ENCODE data around the gene DHX15. TPM values are rescaled to one million over a fixed set of nuclear protein-coding genes. Genes with fewer than 3 reads are reported as not detected.
"Not testable (repeated sequence)": the region's sequence is repeated elsewhere in the genome, so short reads cannot be mapped to it uniquely, and the experiment has no call there.

The DHX15 gene
- total RNA-seq, 1 donor from 2014 or later: 77.4 TPM

- Mint-ChIP-seq H3K4me1 (ENCODE audit: low read depth) (no peaks in the 10 kb centered on the region), H3K9me3 (ENCODE audit: low read depth) (no peaks in the 10 kb centered on the region), H3K27me3 (ENCODE audit: low read depth) (no peaks in the 10 kb centered on the region), H3K4me3 (ENCODE audit: unreplicated experiment) (no peak overlapping the region), H3K36me3 (ENCODE audit: low read depth) (peaks cover 8% of the 10 kb centered on the region), H3K27ac (ENCODE audit: unreplicated experiment) (no peak overlapping the region)
- no peak for DNase-seq (ENCODE audit: low spot score)
- TF ChIP-seq CTCF (IDR thresholded peaks at IDR 0.05): no peak
These were observed 72.8 kb downstream of the DHX15 start for GRCh38 chr4:24511371-24512063.

GRCh38 chr4:24510091-24510490 is 74.3 kb downstream of the DHX15 start:
- Mint-ChIP-seq H3K27me3 (ENCODE audit: low read depth) (no peaks in the 10 kb centered on the region), H3K36me3 (ENCODE audit: low read depth) (peaks cover 6% of the 10 kb centered on the region), H3K9me3 (ENCODE audit: low read depth) (no peaks in the 10 kb centered on the region), H3K4me3 (ENCODE audit: unreplicated experiment) (no peak overlapping the region), H3K27ac (ENCODE audit: unreplicated experiment) (no peak overlapping the region), H3K4me1 (ENCODE audit: low read depth) (no peaks in the 10 kb centered on the region)
- no peak for DNase-seq (ENCODE audit: low spot score)
- no peak for TF ChIP-seq CTCF (IDR thresholded peaks at IDR 0.05)

GRCh38 chr4:24508541-24508940 is 75.8 kb downstream of the DHX15 start:
- DNase-seq (ENCODE audit: low spot score): no peak
- Mint-ChIP-seq H3K27me3 (ENCODE audit: low read depth) (peaks cover 2% of the 10 kb centered on the region), H3K27ac (ENCODE audit: unreplicated experiment) (no peak overlapping the region), H3K4me3 (ENCODE audit: unreplicated experiment) (no peak overlapping the region), H3K4me1 (ENCODE audit: low read depth) (no peaks in the 10 kb centered on the region), H3K36me3 (ENCODE audit: low read depth) (peaks cover 6% of the 10 kb centered on the region), H3K9me3 (ENCODE audit: low read depth) (no peaks in the 10 kb centered on the region)
- TF ChIP-seq CTCF (IDR thresholded peaks at IDR 0.05): no peak

GRCh38 chr4:24507439-24507838 is 76.9 kb downstream of the DHX15 start:
- H3K27ac Mint-ChIP-seq (ENCODE audit: unreplicated experiment): no peak overlapping the region
- peaks cover 6% of the 10 kb centered on the region for H3K36me3 Mint-ChIP-seq (ENCODE audit: low read depth)
- H3K4me1 Mint-ChIP-seq (ENCODE audit: low read depth): no peaks in the 10 kb centered on the region
- no peak for DNase-seq (ENCODE audit: low spot score)
- no peaks in the 10 kb centered on the region for H3K9me3 Mint-ChIP-seq (ENCODE audit: low read depth)
- no peak for TF ChIP-seq CTCF (IDR thresholded peaks at IDR 0.05)
- peaks cover 11% of the 10 kb centered on the region for H3K27me3 Mint-ChIP-seq (ENCODE audit: low read depth)
- no peak overlapping the region for H3K4me3 Mint-ChIP-seq (ENCODE audit: unreplicated experiment)

GRCh38 chr4:24503090-24503489 is 81.3 kb downstream of the DHX15 start:
- not testable (repeated sequence) for H3K27ac Mint-ChIP-seq (ENCODE audit: unreplicated experiment); H3K36me3 Mint-ChIP-seq (ENCODE audit: low read depth); H3K9me3 Mint-ChIP-seq (ENCODE audit: low read depth); H3K4me3 Mint-ChIP-seq (ENCODE audit: unreplicated experiment); H3K4me1 Mint-ChIP-seq (ENCODE audit: low read depth); DNase-seq (ENCODE audit: low spot score)
- H3K27me3 Mint-ChIP-seq (ENCODE audit: low read depth): peaks cover 30% of the 10 kb centered on the region

- DNase-seq (ENCODE audit: low spot score): no peak
- H3K27me3 Mint-ChIP-seq (ENCODE audit: low read depth): peaks cover 17% of the 10 kb centered on the region
- peaks cover 3% of the 10 kb centered on the region for H3K9me3 Mint-ChIP-seq (ENCODE audit: low read depth)
- no peak overlapping the region for H3K4me3 Mint-ChIP-seq (ENCODE audit: unreplicated experiment)
- H3K36me3 Mint-ChIP-seq (ENCODE audit: low read depth): peaks cover 4% of the 10 kb centered on the region
- no peaks in the 10 kb centered on the region for H3K4me1 Mint-ChIP-seq (ENCODE audit: low read depth)
- TF ChIP-seq CTCF (IDR thresholded peaks at IDR 0.05): no peak
- no peak overlapping the region for H3K27ac Mint-ChIP-seq (ENCODE audit: unreplicated experiment)
These were observed 87.1 kb downstream of the DHX15 start for GRCh38 chr4:24497221-24497620.

All from chondrocyte (in vitro differentiated cells).